UCSD-AML1 (cell line): ENCODE data around the gene ACTL8.

Source experiments
- DNase-seq: peaks from one replicate; lab custom pipeline; 2025; ENCODE audit not compliant: unreplicated experiment; lab: John Stamatoyannopoulos, UW

Gene ACTL8

GRCh38 chr1:17839641-17840196, 84.6 kb downstream of the ACTL8 start:
- DNase-seq = no peak

- DNase-seq = no peak
Measured at GRCh38 chr1:17841944-17842343, 86.8 kb downstream of the ACTL8 start.

- no peak for DNase-seq
Measured at GRCh38 chr1:17842686-17843085, 87.6 kb downstream of the ACTL8 start.

- DNase-seq = no peak
Measured at GRCh38 chr1:17844185-17844826, 89.2 kb downstream of the ACTL8 start.

GRCh38 chr1:17845583-17845982, 90.5 kb downstream of the ACTL8 start:
- DNase-seq = no peak

- no peak for DNase-seq
Measured at GRCh38 chr1:17846341-17846740, 91.2 kb downstream of the ACTL8 start.

- no peak for DNase-seq
Measured at GRCh38 chr1:17847111-17847510, 92.0 kb downstream of the ACTL8 start.

- no peak for DNase-seq
Measured at GRCh38 chr1:17849216-17849615, 94.1 kb downstream of the ACTL8 start.

- no peak for DNase-seq
Measured at GRCh38 chr1:17851056-17851455, 95.9 kb downstream of the ACTL8 start.

GRCh38 chr1:17852383-17852782, 97.2 kb downstream of the ACTL8 start:
- no peak for DNase-seq

- no peak for DNase-seq
Measured at GRCh38 chr1:17853241-17853935, 98.3 kb downstream of the ACTL8 start.

GRCh38 chr1:17856496-17857108, 101.5 kb downstream of the ACTL8 start:
- no peak for DNase-seq

- no peak for DNase-seq
Measured at GRCh38 chr1:17857109-17857499, 102.0 kb downstream of the ACTL8 start.

- DNase-seq = no peak
Measured at GRCh38 chr1:17857996-17858395, 102.9 kb downstream of the ACTL8 start.

GRCh38 chr1:17860812-17861211, 105.7 kb downstream of the ACTL8 start:
- no peak for DNase-seq

- DNase-seq = no peak
Measured at GRCh38 chr1:17861685-17862084, 106.6 kb downstream of the ACTL8 start.

GRCh38 chr1:17862121-17862520, 107.0 kb downstream of the ACTL8 start:
- no peak for DNase-seq

- no peak for DNase-seq
Measured at GRCh38 chr1:17865912-17866739, 111.0 kb downstream of the ACTL8 start.

GRCh38 chr1:17866740-17867029, 111.6 kb downstream of the ACTL8 start:
- DNase-seq = no peak

- no peak for DNase-seq
Measured at GRCh38 chr1:17867470-17867869, 112.3 kb downstream of the ACTL8 start.

- DNase-seq = no peak
Measured at GRCh38 chr1:17869815-17870214, 114.7 kb downstream of the ACTL8 start.
